ENCODE data around the gene IPP.

IPP gene

DNA sequence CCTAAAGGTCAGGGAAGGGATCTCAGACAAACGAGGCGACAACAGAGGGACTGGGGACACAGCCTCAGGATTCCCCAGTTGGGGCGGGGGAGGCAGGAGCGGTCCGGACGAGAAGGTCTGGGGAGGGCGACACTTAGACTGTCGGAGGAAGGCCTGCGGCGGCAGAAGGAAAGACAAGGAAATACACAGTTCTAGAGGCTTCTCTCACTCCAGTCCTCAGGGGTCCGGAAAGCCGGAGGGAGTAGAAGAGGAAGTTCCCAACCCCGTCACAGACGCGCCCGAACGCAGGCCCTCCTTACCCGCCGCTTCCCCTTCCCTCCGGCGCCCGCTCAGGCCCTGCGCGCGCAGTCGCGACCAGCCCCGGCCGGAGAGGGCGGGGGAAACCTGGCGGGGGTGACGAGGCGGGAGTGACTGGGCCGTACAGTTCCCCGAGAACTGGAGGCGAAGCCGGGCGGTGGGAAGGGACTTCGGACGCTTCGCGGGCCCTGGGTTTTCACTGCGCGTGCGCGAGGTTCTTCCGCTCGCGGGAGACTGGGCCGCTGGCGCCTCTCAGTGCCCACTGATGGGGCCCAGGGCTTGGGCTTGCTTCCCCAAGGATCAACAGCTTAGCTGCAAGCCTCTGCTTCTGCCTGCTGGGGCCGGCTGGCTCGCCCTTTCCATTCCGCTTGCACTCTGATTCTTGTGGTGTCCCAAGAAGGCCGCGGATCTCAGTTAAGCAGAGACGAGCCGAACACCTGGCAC is at the start of gene IPP:
Gene IPP (minus strand): TSS at position 356 of the 741 bp plus-strand sequence. CDS start 4,242 bp downstream, outside the sequence.
- Histone ChIP-seq H3K4me1 (ENCODE audit: control insufficient read depth, insufficient read depth, low read length) (no peaks in the 10 kb centered on the region), H3K4me3 (ENCODE audit: low read length) (peak within 1 kb of the TSS; percentile 95), H3K27me3 (ENCODE audit: control insufficient read depth, insufficient read depth, low read length) (no peaks in the 10 kb centered on the region), H3K36me3 (ENCODE audit: control insufficient read depth, insufficient read depth, low read length) (no peaks in the 10 kb centered on the region), H3K27ac (ENCODE audit: low read depth, low read length) (peak within 1 kb of the TSS; percentile 97), H3K9ac (ENCODE audit: low read length) (peak within 1 kb of the TSS; percentile 99)

DNA sequence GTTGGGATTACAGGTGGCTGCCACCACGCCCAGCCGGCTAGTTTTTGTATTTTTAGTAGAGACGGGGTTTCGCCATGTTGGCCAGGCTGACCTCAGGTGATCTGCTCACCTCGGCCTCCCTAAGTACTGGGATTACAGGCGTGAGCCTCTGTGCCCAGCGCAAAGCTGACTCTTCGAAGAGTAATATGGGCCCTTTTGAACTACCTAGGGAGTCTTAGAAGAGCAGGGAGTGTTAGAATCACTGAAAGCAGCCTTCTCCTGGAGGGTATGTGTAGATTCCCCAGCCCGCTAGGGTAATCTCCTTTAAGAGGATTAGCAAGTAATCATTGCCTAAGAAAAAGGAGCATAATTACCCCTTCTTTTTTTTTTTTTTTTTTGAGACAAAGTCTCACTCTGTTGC is 46.5 kb upstream of the IPP start:
- Histone ChIP-seq H3K9ac (ENCODE audit: low read length) (no peak overlapping the region), H3K4me3 (ENCODE audit: low read length) (no peak overlapping the region), H3K27me3 (ENCODE audit: control insufficient read depth, insufficient read depth, low read length) (no peaks in the 10 kb centered on the region), H3K27ac (ENCODE audit: low read depth, low read length) (no peak overlapping the region), H3K36me3 (ENCODE audit: control insufficient read depth, insufficient read depth, low read length) (no peaks in the 10 kb centered on the region), H3K4me1 (ENCODE audit: control insufficient read depth, insufficient read depth, low read length) (no peaks in the 10 kb centered on the region)

DNA sequence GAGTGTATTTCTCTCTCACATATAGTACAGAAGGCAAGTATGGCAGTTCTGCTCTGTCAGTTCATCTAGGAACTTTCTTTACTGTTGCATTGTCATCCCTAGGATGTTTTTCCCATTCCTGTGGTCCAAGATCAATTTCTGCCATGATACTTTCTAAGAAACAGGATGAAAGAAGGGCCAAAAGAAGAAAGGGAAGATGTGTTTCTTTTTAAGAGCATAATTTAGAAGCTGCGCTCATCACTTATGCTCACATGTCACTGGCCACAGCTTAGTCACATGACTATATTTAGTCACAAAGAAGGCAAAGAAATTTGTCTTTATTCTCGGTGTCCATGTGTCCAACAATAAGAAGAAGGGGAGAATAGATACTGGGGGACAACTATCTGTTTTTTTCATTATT is 45.9 kb upstream of the IPP start:
- H3K27me3 ChIP-seq (ENCODE audit: control insufficient read depth, insufficient read depth, low read length): no peaks in the 10 kb centered on the region
- H3K36me3 ChIP-seq (ENCODE audit: control insufficient read depth, insufficient read depth, low read length): no peaks in the 10 kb centered on the region
- H3K4me1 ChIP-seq (ENCODE audit: control insufficient read depth, insufficient read depth, low read length): no peaks in the 10 kb centered on the region
- no peak overlapping the region for H3K4me3 ChIP-seq (ENCODE audit: low read length)
- no peak overlapping the region for H3K27ac ChIP-seq (ENCODE audit: low read depth, low read length)
- H3K9ac ChIP-seq (ENCODE audit: low read length): no peak overlapping the region

DNA sequence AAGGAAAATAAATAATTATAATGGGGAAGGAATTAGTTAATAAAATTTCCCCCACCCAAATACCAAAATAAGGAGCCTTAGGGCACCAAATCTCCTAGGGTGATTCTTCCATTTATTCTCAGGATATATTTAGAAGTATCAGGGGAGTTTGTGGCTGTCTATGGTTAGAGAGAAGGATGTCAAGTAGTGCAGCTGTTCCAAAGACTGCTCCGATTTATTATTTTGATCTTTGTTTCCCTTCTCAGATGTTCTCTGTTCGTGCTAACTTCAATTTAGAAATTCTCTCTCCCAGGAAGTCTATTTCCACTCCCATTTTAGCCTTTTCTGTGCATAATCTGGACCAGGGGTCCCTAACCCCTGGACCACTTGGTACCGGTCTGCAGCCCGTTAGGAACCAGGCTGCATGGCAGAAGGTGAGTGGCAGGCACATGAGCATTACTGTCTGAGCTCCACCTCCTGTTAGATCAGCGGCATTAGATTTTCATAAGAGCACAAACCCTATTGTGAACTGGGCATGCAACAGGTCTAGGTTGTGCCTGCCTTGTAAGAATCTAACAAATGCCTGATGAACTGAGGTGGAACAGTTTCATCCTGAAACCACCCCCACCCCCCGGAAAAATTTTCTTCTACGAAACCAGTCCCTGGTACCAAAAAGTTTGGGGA is 43.6 kb upstream of the IPP start:
- Histone ChIP-seq H3K4me1 (ENCODE audit: control insufficient read depth, insufficient read depth, low read length) (no peaks in the 10 kb centered on the region), H3K27me3 (ENCODE audit: control insufficient read depth, insufficient read depth, low read length) (no peaks in the 10 kb centered on the region), H3K36me3 (ENCODE audit: control insufficient read depth, insufficient read depth, low read length) (no peaks in the 10 kb centered on the region), H3K9ac (ENCODE audit: low read length) (no peak overlapping the region), H3K27ac (ENCODE audit: low read depth, low read length) (no peak overlapping the region), H3K4me3 (ENCODE audit: low read length) (no peak overlapping the region)

DNA sequence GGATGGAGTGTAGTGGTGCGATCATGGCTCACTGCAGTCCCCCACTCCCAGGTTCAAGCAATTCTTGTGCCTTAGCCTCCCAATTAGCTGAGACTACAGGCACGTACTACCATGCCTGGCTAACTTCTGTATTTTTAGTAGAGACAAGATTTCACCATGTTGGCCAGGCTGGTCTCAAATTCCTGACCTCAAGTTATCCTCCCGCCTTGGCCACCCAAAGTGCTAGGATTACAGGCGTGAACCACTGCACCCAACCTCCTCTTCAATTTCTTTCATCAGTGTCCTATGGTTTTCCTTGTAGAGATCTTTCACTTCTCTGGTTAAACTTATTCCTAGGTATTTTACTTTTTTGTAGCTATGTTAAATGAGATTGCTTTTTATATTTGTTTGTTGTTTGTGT is 42.3 kb upstream of the IPP start:
- Histone ChIP-seq H3K4me1 (ENCODE audit: control insufficient read depth, insufficient read depth, low read length) (no peaks in the 10 kb centered on the region), H3K4me3 (ENCODE audit: low read length) (no peak overlapping the region), H3K9ac (ENCODE audit: low read length) (no peak overlapping the region), H3K27ac (ENCODE audit: low read depth, low read length) (no peak overlapping the region), H3K27me3 (ENCODE audit: control insufficient read depth, insufficient read depth, low read length) (no peaks in the 10 kb centered on the region), H3K36me3 (ENCODE audit: control insufficient read depth, insufficient read depth, low read length) (no peaks in the 10 kb centered on the region)

DNA sequence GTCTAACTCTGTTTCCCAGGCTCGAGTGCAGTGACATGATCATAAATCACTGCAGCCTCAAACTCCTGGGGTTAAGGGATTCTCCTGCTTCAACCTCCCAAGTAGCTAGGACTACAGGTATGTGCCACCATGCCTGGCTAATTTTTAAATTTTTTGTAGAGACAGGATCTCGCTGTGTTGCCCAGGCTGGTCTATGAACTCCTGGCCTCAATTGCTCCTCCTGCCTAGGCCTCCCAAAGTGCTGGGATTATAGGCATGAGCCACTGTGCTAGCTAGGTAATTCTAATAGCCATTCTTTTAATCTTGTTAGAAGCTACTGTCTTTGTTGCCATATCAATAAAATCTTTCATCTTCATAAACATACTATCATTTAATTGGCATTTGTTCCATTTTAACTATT is 39.1 kb upstream of the IPP start:
- Histone ChIP-seq H3K4me1 (ENCODE audit: control insufficient read depth, insufficient read depth, low read length) (no peaks in the 10 kb centered on the region), H3K4me3 (ENCODE audit: low read length) (no peak overlapping the region), H3K27me3 (ENCODE audit: control insufficient read depth, insufficient read depth, low read length) (no peaks in the 10 kb centered on the region), H3K36me3 (ENCODE audit: control insufficient read depth, insufficient read depth, low read length) (no peaks in the 10 kb centered on the region), H3K27ac (ENCODE audit: low read depth, low read length) (no peak overlapping the region), H3K9ac (ENCODE audit: low read length) (no peak overlapping the region)

DNA sequence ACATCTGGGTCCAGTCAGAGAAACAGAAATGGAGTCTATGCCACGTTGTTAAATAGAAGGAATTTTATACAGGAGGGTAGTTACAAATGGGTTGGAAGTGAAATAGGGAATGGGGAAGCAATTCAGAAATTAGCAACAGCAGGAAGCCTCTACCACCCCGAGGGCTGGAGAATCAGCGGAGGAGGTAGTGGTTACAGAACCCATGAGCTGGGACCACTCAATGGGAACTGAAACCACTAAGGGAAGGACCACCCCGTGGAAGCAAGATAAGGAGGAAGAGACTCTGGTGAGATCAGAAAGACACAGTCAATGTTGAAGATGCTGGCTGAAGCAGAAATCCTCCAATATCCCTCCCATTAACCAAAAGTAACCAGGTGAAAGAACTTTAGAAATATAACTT is 37.5 kb upstream of the IPP start:
- no peaks in the 10 kb centered on the region for H3K27me3 ChIP-seq (ENCODE audit: control insufficient read depth, insufficient read depth, low read length)
- H3K4me3 ChIP-seq (ENCODE audit: low read length): no peak overlapping the region
- no peak overlapping the region for H3K9ac ChIP-seq (ENCODE audit: low read length)
- no peak overlapping the region for H3K27ac ChIP-seq (ENCODE audit: low read depth, low read length)
- no peaks in the 10 kb centered on the region for H3K4me1 ChIP-seq (ENCODE audit: control insufficient read depth, insufficient read depth, low read length)
- H3K36me3 ChIP-seq (ENCODE audit: control insufficient read depth, insufficient read depth, low read length): no peaks in the 10 kb centered on the region

DNA sequence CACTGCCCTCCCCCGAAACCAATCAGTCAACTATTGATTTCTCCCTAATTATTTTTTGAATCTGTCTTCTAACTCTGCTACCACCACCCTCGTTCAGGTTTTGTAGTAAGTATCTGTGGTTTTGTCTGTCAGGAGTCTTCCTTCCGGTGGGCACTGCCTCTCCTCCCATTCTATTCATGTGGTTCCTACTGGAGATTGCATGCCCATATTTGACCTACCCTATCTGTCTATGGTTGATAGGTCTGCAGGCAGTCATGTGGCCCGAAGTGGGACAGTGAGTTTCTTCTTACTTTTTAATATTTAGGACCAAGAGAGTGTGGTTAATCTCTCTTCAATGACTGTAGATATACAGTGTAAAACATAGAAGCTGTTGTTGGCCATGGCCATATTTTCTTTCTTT is 35.1 kb upstream of the IPP start:
- H3K36me3 ChIP-seq (ENCODE audit: control insufficient read depth, insufficient read depth, low read length): no peaks in the 10 kb centered on the region
- no peaks in the 10 kb centered on the region for H3K4me1 ChIP-seq (ENCODE audit: control insufficient read depth, insufficient read depth, low read length)
- no peaks in the 10 kb centered on the region for H3K27me3 ChIP-seq (ENCODE audit: control insufficient read depth, insufficient read depth, low read length)
- no peak overlapping the region for H3K4me3 ChIP-seq (ENCODE audit: low read length)
- H3K9ac ChIP-seq (ENCODE audit: low read length): no peak overlapping the region
- H3K27ac ChIP-seq (ENCODE audit: low read depth, low read length): no peak overlapping the region

DNA sequence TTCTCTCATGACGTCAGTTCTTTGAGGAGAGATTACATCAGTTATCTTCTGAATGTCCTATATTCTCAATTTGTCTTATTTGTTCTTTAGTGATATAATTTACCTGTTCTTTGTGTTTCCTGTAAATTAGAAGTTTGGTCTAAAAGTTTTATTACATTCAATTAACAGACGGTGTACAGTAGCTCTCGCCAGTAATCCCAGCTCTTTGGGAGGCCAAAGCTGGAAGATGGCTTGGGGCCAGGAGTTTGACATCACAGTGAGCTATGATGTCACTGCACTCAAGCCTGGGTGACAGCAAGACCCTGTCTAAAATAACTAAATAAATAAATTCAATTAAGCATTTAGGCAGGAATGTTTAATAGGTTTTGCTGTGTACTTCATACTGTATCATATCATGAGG is 25.3 kb upstream of the IPP start:
- Histone ChIP-seq H3K36me3 (ENCODE audit: control insufficient read depth, insufficient read depth, low read length) (no peaks in the 10 kb centered on the region), H3K9ac (ENCODE audit: low read length) (no peak overlapping the region), H3K27ac (ENCODE audit: low read depth, low read length) (no peak overlapping the region), H3K4me1 (ENCODE audit: control insufficient read depth, insufficient read depth, low read length) (no peaks in the 10 kb centered on the region), H3K4me3 (ENCODE audit: low read length) (no peak overlapping the region), H3K27me3 (ENCODE audit: control insufficient read depth, insufficient read depth, low read length) (no peaks in the 10 kb centered on the region)

DNA sequence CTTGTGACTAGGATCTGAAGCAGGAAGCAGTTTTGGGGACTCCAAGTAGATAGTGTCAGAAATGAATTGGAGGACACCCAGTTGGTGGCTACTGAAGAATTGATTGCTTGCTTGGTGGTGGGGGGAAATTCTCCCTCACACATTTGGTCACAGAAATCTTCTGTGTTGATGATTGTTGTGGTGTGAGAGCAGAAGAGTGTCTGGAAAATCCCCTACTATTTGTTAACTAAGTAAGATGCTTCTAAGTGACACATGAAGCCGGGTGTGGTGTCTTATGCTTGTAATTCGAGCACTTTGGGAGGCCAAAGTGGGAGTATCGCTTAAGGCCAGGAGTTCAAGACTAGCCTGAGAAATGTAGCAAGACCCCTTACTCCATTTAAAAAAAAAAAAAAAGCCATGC is 22.5 kb upstream of the IPP start:
- Histone ChIP-seq H3K36me3 (ENCODE audit: control insufficient read depth, insufficient read depth, low read length) (no peaks in the 10 kb centered on the region), H3K4me3 (ENCODE audit: low read length) (no peak overlapping the region), H3K4me1 (ENCODE audit: control insufficient read depth, insufficient read depth, low read length) (no peaks in the 10 kb centered on the region), H3K9ac (ENCODE audit: low read length) (no peak overlapping the region), H3K27me3 (ENCODE audit: control insufficient read depth, insufficient read depth, low read length) (no peaks in the 10 kb centered on the region), H3K27ac (ENCODE audit: low read depth, low read length) (no peak overlapping the region)

DNA sequence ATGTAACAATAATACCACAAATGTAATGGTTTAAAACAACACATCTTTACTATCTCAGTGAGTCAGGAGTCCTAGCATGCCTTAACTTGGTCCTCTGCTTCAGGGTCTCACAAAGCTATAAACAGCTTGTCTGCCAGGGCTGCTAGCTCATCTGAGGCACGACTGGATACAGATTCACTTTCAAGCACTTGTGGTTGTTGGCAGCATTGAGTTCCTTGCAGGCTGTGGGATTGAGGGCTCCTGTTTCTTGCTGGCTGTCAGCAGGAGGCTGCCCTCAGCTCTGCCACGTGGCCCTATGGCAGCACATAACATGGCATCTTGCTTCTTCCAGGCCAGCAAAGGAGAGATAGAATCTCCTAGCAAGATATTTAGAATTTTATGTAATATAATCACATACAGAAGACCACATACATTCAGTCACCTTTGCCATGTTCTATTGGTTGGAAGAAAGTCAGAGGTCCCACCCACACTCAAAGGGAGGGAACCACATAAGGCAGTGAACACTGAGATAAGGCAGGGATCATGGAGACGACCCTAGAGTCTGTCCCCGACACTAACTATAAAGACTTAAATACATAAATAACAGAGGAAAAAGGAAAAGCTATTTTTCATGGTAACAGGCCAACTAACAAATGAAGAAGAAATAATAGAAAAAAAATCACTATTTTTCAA is 18.9 kb upstream of the IPP start:
- H3K4me3 ChIP-seq (ENCODE audit: low read length): no peak overlapping the region
- no peak overlapping the region for H3K9ac ChIP-seq (ENCODE audit: low read length)
- no peak overlapping the region for H3K27ac ChIP-seq (ENCODE audit: low read depth, low read length)
- no peaks in the 10 kb centered on the region for H3K36me3 ChIP-seq (ENCODE audit: control insufficient read depth, insufficient read depth, low read length)
- no peaks in the 10 kb centered on the region for H3K27me3 ChIP-seq (ENCODE audit: control insufficient read depth, insufficient read depth, low read length)
- no peaks in the 10 kb centered on the region for H3K4me1 ChIP-seq (ENCODE audit: control insufficient read depth, insufficient read depth, low read length)

DNA sequence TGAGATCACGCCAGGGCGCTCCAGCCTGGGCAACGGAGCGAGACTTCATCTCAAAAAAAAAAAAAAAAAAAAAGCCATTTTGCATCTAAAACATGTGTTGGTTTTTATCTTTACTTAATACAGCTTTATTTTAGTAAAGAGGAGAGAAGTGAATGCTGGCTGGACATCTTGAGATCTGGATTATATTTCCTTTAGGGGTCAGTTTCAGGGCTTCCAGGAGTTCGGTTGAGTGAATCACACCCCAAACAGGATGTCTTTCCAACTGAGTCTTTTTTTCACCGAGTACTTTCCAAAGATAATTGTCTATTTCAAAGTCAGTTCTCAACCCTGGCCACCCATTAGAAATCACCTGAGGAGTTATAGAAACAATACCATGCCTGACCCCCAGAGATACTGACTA is 16.6 kb upstream of the IPP start:
- Histone ChIP-seq H3K4me3 (ENCODE audit: low read length) (no peak overlapping the region), H3K27me3 (ENCODE audit: control insufficient read depth, insufficient read depth, low read length) (no peaks in the 10 kb centered on the region), H3K9ac (ENCODE audit: low read length) (no peak overlapping the region), H3K4me1 (ENCODE audit: control insufficient read depth, insufficient read depth, low read length) (no peaks in the 10 kb centered on the region), H3K36me3 (ENCODE audit: control insufficient read depth, insufficient read depth, low read length) (no peaks in the 10 kb centered on the region), H3K27ac (ENCODE audit: low read depth, low read length) (no peak overlapping the region)
